ENCODE data around the gene GPR107. TPM values are rescaled to one million over a fixed set of nuclear protein-coding genes. Genes with fewer than 3 reads are reported as not detected.

Gene GPR107
- total and polyA plus RNA-seq, 2 of the 8 experiments (the other 6 are each of a cell fraction or from before 2014, with no cell fraction given) = 19.3 to 30.7 TPM

DNA sequence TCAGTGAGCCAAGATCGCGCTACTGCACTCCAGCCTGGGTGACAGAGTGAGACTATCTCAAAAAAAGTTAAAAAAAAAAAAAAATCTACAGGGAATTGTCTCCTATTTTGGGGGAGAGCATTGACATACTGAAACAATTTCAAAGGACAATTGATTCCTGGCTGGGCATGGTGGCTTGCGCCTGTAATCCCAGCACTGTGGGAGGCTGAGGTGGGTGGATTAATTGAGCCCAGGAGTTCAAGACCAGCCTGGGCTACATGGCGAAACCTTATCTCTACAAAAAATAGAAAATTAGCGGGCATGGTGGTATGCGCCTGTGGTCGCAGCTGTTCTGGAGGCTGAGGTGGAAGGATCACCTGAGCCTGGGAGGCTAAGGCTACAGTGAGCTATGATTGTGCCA, 30.6 kb downstream of the GPR107 start:
- H3K23me2 ChIP-seq (ENCODE audit: low read depth, low read length) = no peaks in the 10 kb centered on the region
- no peak overlapping the region for H2BK12ac ChIP-seq (ENCODE audit: low read depth, low read length)
- no peak overlapping the region for H3K56ac ChIP-seq (replicated peaks; ENCODE audit: insufficient read length, low read depth, low read length)
- no peak overlapping the region for H3K4me2 ChIP-seq (ENCODE audit: insufficient read depth in 1 of 2, low read depth in 2 of 2, low read length in 2 of 2)
- no peak overlapping the region for H2BK120ac ChIP-seq (replicated peaks; ENCODE audit: low read depth, low read length)
- H3K23ac ChIP-seq (ENCODE audit: insufficient read length) = no peak overlapping the region
- no peak overlapping the region for H2BK15ac ChIP-seq (ENCODE audit: low read length)
- H4K5ac ChIP-seq (ENCODE audit: insufficient read length, low read depth, low read length) = no peak overlapping the region
- no peak overlapping the region for H3K27ac ChIP-seq (ENCODE audit: low read depth, low read length)
- no peak overlapping the region for H3K14ac ChIP-seq (ENCODE audit: insufficient read length)
- TF ChIP-seq SIN3A (conservative IDR thresholded peaks at IDR 0.05 in 1 of 2, IDR thresholded peaks at IDR 0.05 in 1 of 2; ENCODE audit: low read depth in 1 of 2, low read length in 2 of 2) = no peak
- TF ChIP-seq BRCA1 (IDR thresholded peaks at IDR 0.05; ENCODE audit: low read depth, low read length) = no peak
- TF ChIP-seq JUND (IDR thresholded peaks at IDR 0.05; ENCODE audit: low read length) = no peak
- no peak for TF ChIP-seq RBBP5 (IDR thresholded peaks at IDR 0.05; ENCODE audit: borderline replicate concordance, low read depth, low read length)
- TF ChIP-seq POU5F1 (IDR thresholded peaks at IDR 0.05; ENCODE audit: low read depth, low read length) = no peak
- no peak for TF ChIP-seq TBP (IDR thresholded peaks at IDR 0.05; ENCODE audit: low read depth, low read length)
- TF ChIP-seq SIX5 (IDR thresholded peaks at IDR 0.05; ENCODE audit: low read depth, low read length) = no peak
- TF ChIP-seq, protein P1, sequence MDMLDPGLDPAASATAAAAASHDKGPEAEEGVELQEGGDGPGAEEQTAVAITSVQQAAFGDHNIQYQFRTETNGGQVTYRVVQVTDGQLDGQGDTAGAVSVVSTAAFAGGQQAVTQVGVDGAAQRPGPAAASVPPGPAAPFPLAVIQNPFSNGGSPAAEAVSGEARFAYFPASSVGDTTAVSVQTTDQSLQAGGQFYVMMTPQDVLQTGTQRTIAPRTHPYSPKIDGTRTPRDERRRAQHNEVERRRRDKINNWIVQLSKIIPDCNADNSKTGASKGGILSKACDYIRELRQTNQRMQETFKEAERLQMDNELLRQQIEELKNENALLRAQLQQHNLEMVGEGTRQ (IDR thresholded peaks at IDR 0.05; ENCODE audit: low read length) = no peak
- TF ChIP-seq CBX5 (IDR thresholded peaks at IDR 0.05; ENCODE audit: low read depth, low read length) = no peak
- no peak overlapping the region for H3K4me3 ChIP-seq (ENCODE audit: extremely low read depth in 1 of 4, insufficient read depth in 2 of 4, low read depth in 3 of 4, low read length in 4 of 4)
- no peak overlapping the region for H2BK20ac ChIP-seq (ENCODE audit: low read length)
- H3K4me1 ChIP-seq (replicated peaks in 1 of 4; ENCODE audit: control insufficient read depth in 3 of 4, insufficient read depth in 4 of 4, low read length in 3 of 4) = no peaks in the 10 kb centered on the region
- ChIA-PET CTCF (ENCODE audit: partially characterized antibody) (interaction anchor here (0.6 kb wide), 1 partner anchor 330 kb away, joined by 10 read pairs; no protein-coding TSS in a partner anchor), POLR2A (ENCODE audit: partially characterized antibody) (no interaction called here)
- peaks cover 0 to 1% of the 10 kb centered on the region in 2 experiments for H4K20me1 ChIP-seq (replicated peaks in 1 of 2; ENCODE audit: control insufficient read depth in 1 of 2, insufficient read depth in 2 of 2, low read length in 2 of 2)
- H4K8ac ChIP-seq (ENCODE audit: extremely low read depth, insufficient read depth, low read length) = no peak overlapping the region
- no peak overlapping the region for H4K91ac ChIP-seq (replicated peaks; ENCODE audit: insufficient read length, low read length)
- peaks cover 0 to 20% (median 11%) of the 10 kb centered on the region in 4 experiments; a peak in 6 of 8 replicates for H3K36me3 ChIP-seq (ENCODE audit: control insufficient read depth in 2 of 4, insufficient read depth in 4 of 4, low read length in 3 of 4)
- H3K18ac ChIP-seq (ENCODE audit: extremely low read depth, low read length) = no peak overlapping the region
- H3K79me2 ChIP-seq (ENCODE audit: control insufficient read depth in 1 of 2, insufficient read depth in 2 of 2, low read length in 2 of 2) = no peaks in the 10 kb centered on the region
- H2AFZ ChIP-seq (ENCODE audit: low read length) = no peak overlapping the region
- no peak overlapping the region for H2AK5ac ChIP-seq (ENCODE audit: low read depth, low read length)
- H2BK5ac ChIP-seq (ENCODE audit: low read depth, low read length) = no peak overlapping the region
- DNase-seq (ENCODE audit: low read depth in 1 of 2, low spot score in 2 of 2) (no peak), FAIRE-seq (no peak)
- no peaks in the 10 kb centered on the region for H3K9me3 ChIP-seq (ENCODE audit: insufficient read depth in 2 of 2, low read depth in 1 of 2, low read length in 1 of 2)
- H3K9ac ChIP-seq (replicated peaks in 1 of 4; ENCODE audit: extremely low read depth in 1 of 4, low read depth in 3 of 4, low read length in 3 of 4) = no peak overlapping the region
- 97% methylated on average over 7 of the region's 7 CpGs; no CpG with 5 or more reads in 1 of the 2 experiments for WGBS, 2 experiments (ENCODE audit: extremely low coverage in 1 of 2, insufficient coverage in 1 of 2, insufficient read length in 1 of 2, insufficient replicate concordance in 2 of 2, low coverage in 1 of 2, low lambda C conversion rate in 2 of 2, missing lambda C conversion rate in 1 of 2)
- H3K4ac ChIP-seq (replicated peaks; ENCODE audit: insufficient read length, low read depth, low read length) = no peak overlapping the region
- H3K27me3 ChIP-seq (replicated peaks in 1 of 4; ENCODE audit: control insufficient read depth in 3 of 4, extremely low read depth in 1 of 4, insufficient read depth in 3 of 4, low read length in 3 of 4) = no peaks in the 10 kb centered on the region
- no peaks in the 10 kb centered on the region; the same call in 1 of the 2 replicates for H3K79me1 ChIP-seq (ENCODE audit: low read depth, low read length)
